HepG2 (cell line): Measurements from ENCODE around the gene GDF15. TPM values are rescaled to one million over a fixed set of nuclear protein-coding genes. Genes with fewer than 3 reads are reported as not detected.
A peak's percentile ranks its signal among the peaks of the same experiment; 100 is the strongest.

ENCODE experiments used
- CREM ChIP-seq, 2 experiments: sonication (generic) in 1 of 2; formaldehyde crosslinking in 1 of 2; IDR thresholded peaks; 2 replicates each; pipeline versions ENCODE4 v1.4.0 to v1.6.1; 2016 to 2020; ENCODE audit warnings: antibody characterized with exemption in 1 of 2, mild to moderate bottlenecking in 1 of 2, missing genetic modification reagents in 1 of 2
- DMAP1 ChIP-seq: IDR thresholded peaks from 2 replicates; pipeline ENCODE4 v1.6.1; 2016
- DRAP1 ChIP-seq: IDR thresholded peaks from 2 replicates; pipeline ENCODE4 v1.6.1; 2016; ENCODE audit warnings: missing genetic modification reagents, missing compliant biosample characterization
- EED ChIP-seq: sonication (generic); formaldehyde crosslinking; IDR thresholded peaks from 2 replicates; pipeline ENCODE4 v1.5.0; 2020; ENCODE audit warnings: mild to moderate bottlenecking, missing genetic modification reagents
- HES4 ChIP-seq: sonication (generic); formaldehyde crosslinking; IDR thresholded peaks from 2 replicates; pipeline ENCODE4 v1.9.0; 2021; ENCODE audit warnings: mild to moderate bottlenecking, missing genetic modification reagents, borderline replicate concordance
- KMT2A ChIP-seq: sonication (generic); formaldehyde crosslinking; IDR thresholded peaks from 2 replicates; pipeline ENCODE4 v1.4.0; 2020; ENCODE audit warnings: missing genetic modification reagents
- NFE2L2 ChIP-seq: fragments of 150-350 bp; IDR thresholded peaks from 2 replicates; pipeline ENCODE4 v1.6.1; 2014; ENCODE audit warnings: low read length
- RNF2 ChIP-seq: fragments of 450-650 bp; conservative IDR thresholded peaks from 2 replicates; pipeline ENCODE4 v1.6.1; 2016; ENCODE audit warnings: low read depth
- SNAPC5 ChIP-seq: sonication (generic); formaldehyde crosslinking; IDR thresholded peaks from 2 replicates; pipeline ENCODE4 v1.8.1; 2023; ENCODE audit warnings: mild to moderate bottlenecking, missing genetic modification reagents, borderline replicate concordance
- SP2 ChIP-seq: sonication (generic); formaldehyde crosslinking; IDR thresholded peaks from 2 replicates; pipeline ENCODE4 v1.5.1; 2020; ENCODE audit warnings: mild to moderate bottlenecking, missing genetic modification reagents
- SP4 ChIP-seq: sonication (generic); formaldehyde crosslinking; IDR thresholded peaks from 2 replicates; pipeline ENCODE4 v1.8.1; 2023; ENCODE audit warnings: mild to moderate bottlenecking, missing genetic modification reagents
- ZBTB10 ChIP-seq: sonication (generic); formaldehyde crosslinking; IDR thresholded peaks from 2 replicates; pipeline ENCODE4 v1.4.0; 2020; ENCODE audit warnings: missing genetic modification reagents, borderline replicate concordance
- ZMYM2 ChIP-seq: sonication (generic); formaldehyde crosslinking; IDR thresholded peaks from 2 replicates; pipeline ENCODE4 v1.8.0; 2022; ENCODE audit warnings: mild to moderate bottlenecking, missing genetic modification reagents
- ZNF275 ChIP-seq: sonication (generic); formaldehyde crosslinking; IDR thresholded peaks from 2 replicates; pipeline ENCODE4 v1.8.0; 2022; ENCODE audit warnings: missing genetic modification reagents, mild to moderate bottlenecking, inconsistent platforms, borderline replicate concordance
- ZNF30 ChIP-seq: sonication (generic); formaldehyde crosslinking; IDR thresholded peaks from 2 replicates; pipeline ENCODE4 v1.5.0; 2020; ENCODE audit warnings: mild to moderate bottlenecking, missing genetic modification reagents
- ZNF333 ChIP-seq: sonication (generic); formaldehyde crosslinking; IDR thresholded peaks from 2 replicates; pipeline ENCODE4 v1.4.0; 2020; ENCODE audit warnings: mild to moderate bottlenecking, missing genetic modification reagents, borderline replicate concordance
- ZNF335 ChIP-seq: sonication (generic); formaldehyde crosslinking; IDR thresholded peaks from 2 replicates; pipeline ENCODE4 v1.4.0; 2020; ENCODE audit warnings: missing genetic modification reagents
- ZNF414 ChIP-seq: sonication (generic); formaldehyde crosslinking; IDR thresholded peaks from 2 replicates; pipeline ENCODE4 v1.5.0; 2020; ENCODE audit warnings: missing genetic modification reagents
- ZNF546 ChIP-seq: sonication (generic); formaldehyde crosslinking; conservative IDR thresholded peaks from 2 replicates; pipeline ENCODE4 v1.8.1; 2023; ENCODE audit warnings: mild to moderate bottlenecking, missing genetic modification reagents
- ZNF563 ChIP-seq: sonication (generic); formaldehyde crosslinking; IDR thresholded peaks from 2 replicates; pipeline ENCODE4 v1.8.0; 2022; ENCODE audit warnings: mild to moderate bottlenecking, moderate library complexity, missing genetic modification reagents
- ZNF639 ChIP-seq: conservative IDR thresholded peaks from 2 replicates; pipeline ENCODE4 v1.6.1; 2018; ENCODE audit warnings: missing genetic modification reagents
- ZNF792 ChIP-seq: IDR thresholded peaks from 2 replicates; pipeline ENCODE4 v1.6.1; 2016
- ZNF879 ChIP-seq: sonication (generic); formaldehyde crosslinking; IDR thresholded peaks from 2 replicates; pipeline ENCODE4 v1.8.1; 2023; ENCODE audit warnings: missing genetic modification reagents
- polyA plus RNA-seq, 8 experiments: library from polyadenylated mRNA; depleted of rRNA in 3 of 8; stranded (reverse) in 7 of 8; unstranded in 1 of 8; fragments of >200 nt; fragmentation: Illumina TruSeq in 4 of 8; extraction: Trizol in 4 of 8; gene quantifications; 2 replicates each; pipeline versions ENCODE4 v1.2.1 to v1.2.3, GENCODE V29; 2011 to 2016; ENCODE audit warnings: low read depth in 4 of 8, missing spikeins in 1 of 8, mixed read lengths in 1 of 8; ENCODE audit not compliant: insufficient read depth in 1 of 8
- total RNA-seq, 5 experiments: library from RNA; depleted of rRNA; stranded (reverse); fragments of >200 nt; fragmentation: Illumina TruSeq; extraction: Trizol; gene quantifications; 2 replicates each; pipeline ENCODE4 v1.2.3, GENCODE V29; 2016; ENCODE audit warnings: low read depth in 1 of 5

GDF15 gene
- total and polyA plus RNA-seq, 2 of the 13 experiments (the other 11 are each of a cell fraction or from before 2014, with no cell fraction given) = 146 to 422 TPM

- TF ChIP-seq ZMYM2 (CRISPR knock-in tag) = peak; percentile 53; the same call in 1 of the 2 replicates
- 0 out of 2 replicates have a peak, but pooled peaks have one; percentile 52 for TF ChIP-seq ZNF639
- TF ChIP-seq ZNF546 (CRISPR knock-in tag) = no peak
- TF ChIP-seq ZNF333 = 0 out of 2 replicates have a peak, but pooled peaks have one; percentile 15
- 0 out of 2 replicates have a peak, but pooled peaks have one; percentile 12 for TF ChIP-seq DMAP1 (CRISPR knock-in tag)
- TF ChIP-seq NFE2L2 = no peak
- TF ChIP-seq ZBTB10 (CRISPR knock-in tag) = no peak
- no peak; the same call in 1 of the 2 replicates for TF ChIP-seq SP4
- peak; percentile 73; the same call in 1 of the 2 replicates for TF ChIP-seq HES4 (CRISPR knock-in tag)
- no peak for TF ChIP-seq ZNF879 (CRISPR knock-in tag)
- 0 out of 2 replicates have a peak, but pooled peaks have one; percentile 5 for TF ChIP-seq ZNF275 (CRISPR knock-in tag)
- 0 out of 2 replicates have a peak, but pooled peaks have one; percentile 7 for TF ChIP-seq ZNF414 (CRISPR knock-in tag)
- TF ChIP-seq CREM (IDR thresholded peaks at IDR 0.05) = no peak
- TF ChIP-seq CREM (CRISPR knock-in tag; IDR thresholded peaks at IDR 0.05) = no peak; the same call in 1 of the 2 replicates
- TF ChIP-seq EED (CRISPR knock-in tag) = 0 out of 2 replicates have a peak, but pooled peaks have one; percentile 22
- no peak for TF ChIP-seq SP2
- TF ChIP-seq ZNF30 (CRISPR knock-in tag) = no peak
- 0 out of 2 replicates have a peak, but pooled peaks have one; percentile 27 for TF ChIP-seq ZNF792 (CRISPR knock-in tag)
- TF ChIP-seq KMT2A (CRISPR knock-in tag) = peak; percentile 19; the same call in 1 of the 2 replicates
- TF ChIP-seq ZNF563 (CRISPR knock-in tag) = peak; percentile 55; the same call in 1 of the 2 replicates
- TF ChIP-seq SNAPC5 (CRISPR knock-in tag) = no peak
- TF ChIP-seq RNF2 = 0 out of 2 replicates have a peak, but pooled peaks have one; percentile 47
- TF ChIP-seq DRAP1 = peak; percentile 33; the same call in 1 of the 2 replicates
- TF ChIP-seq ZNF335 = no peak
These were observed 51.8 kb downstream of the GDF15 start, which contains the start of gene ISYNA1 (continued) for GRCh38 chr19:18437491-18438330.
